HG02870 (cell line): Measurements from ENCODE around the gene P3R3URF.
"Not testable (repeated sequence)": the region's sequence is repeated elsewhere in the genome, so short reads cannot be mapped to it uniquely, and the experiment has no call there.

Experiments used
- ATAC-seq: cut with Tn5 transposase; IDR thresholded peaks from one replicate; pipeline ENCODE4 v1.9.1; 2021; ENCODE audit warnings: mild to moderate bottlenecking, moderate library complexity; ENCODE audit not compliant: unreplicated experiment

Gene P3R3URF

DNA sequence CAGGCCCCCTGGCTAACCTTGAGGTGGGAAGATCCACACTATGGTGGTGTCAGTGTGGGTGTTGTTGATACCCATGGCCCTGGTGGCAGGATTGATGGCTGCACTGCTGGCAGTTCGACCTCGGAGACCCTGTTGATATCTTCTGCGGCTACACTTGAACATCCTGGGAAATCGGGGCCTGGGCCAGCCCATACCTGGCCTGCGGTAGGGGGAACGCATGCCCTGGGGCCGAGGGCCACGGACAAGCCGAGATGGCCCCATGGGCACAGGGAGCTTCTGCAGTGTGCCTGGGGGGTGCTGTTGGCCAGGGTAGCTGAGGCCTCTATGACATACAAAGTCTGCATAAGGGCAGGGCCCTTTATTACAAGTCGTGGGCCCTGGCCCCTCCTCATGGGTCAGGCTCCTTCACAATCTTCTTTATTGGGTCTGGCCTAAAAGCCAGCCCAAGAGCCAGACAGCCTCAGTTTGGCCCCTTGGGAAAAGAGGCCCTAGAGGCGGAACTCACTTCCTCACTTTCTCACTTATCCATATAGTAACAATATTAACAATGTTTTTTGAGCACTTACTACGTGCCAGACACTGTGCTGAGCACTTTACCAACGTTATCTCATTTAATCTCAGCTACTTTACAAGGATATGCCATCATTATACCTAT lies at the start of gene P3R3URF:
P3R3URF (minus strand) TSS at position 278 of the 655 bp plus-strand sequence; CDS start at position 261, 17 bp downstream.
- no peak for ATAC-seq

DNA sequence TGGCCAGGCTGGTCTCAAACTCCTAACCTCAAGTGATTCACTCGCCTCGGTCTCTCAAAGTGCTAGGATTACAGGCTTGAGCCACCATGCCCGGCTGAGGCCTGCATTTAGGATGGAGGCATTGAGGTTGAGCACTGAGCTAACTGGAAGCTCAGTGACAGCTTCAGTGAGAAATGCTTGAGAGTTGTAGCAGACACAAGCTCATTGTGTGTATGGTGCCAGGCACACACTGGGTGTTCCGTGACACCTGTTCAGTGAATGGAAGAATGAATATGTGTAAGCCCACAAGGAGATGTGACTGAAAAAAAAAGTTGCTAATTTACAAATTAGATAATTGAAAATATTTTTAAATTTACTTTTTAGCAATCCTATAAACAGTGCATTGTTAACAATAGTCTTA lies 48.7 kb upstream of the P3R3URF start:
- no peak for ATAC-seq

DNA sequence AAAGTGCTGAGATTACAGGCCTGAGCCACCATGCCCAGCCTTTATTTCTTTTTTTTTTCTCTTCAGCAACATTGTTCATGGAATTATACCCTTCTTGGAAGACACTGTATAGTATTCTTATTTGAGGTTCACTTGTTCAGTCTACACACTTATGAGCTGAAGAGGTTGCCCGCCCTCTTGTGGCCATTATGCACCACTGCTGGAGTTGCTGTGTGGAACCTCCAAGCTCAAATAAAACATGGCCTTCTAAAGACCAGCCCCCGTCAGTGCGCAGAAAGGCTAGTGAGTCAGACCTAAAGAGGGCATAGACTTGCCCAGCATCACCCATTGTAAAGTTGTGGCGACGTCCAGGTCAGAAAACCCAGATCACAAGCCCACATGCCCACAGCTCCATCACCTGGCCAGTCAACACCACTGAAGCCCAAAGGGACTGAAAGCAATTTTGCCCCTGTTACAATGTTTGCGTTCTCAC lies 47.2 kb upstream of the P3R3URF start:
- no peak for ATAC-seq

DNA sequence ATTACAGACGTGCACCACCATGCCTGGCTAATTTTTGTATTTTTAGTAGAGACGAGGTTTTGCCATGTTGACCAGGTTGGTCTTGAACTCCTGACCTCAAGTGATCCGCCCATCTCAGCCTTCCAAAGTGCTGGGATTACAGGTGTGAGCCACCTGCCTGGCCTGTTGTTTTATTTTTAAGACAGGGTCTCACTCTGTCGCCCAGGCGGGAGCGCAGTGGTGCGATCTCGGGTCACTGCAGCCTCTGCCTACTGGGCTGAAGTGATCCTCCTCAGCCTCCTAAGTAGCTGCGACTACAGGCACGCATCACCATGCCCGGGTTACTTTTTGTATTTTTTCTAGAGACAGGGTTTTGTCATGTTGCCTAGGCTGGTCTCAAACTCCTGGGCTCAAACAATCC lies 46.8 kb upstream of the P3R3URF start:
- ATAC-seq, result not testable (repeated sequence)

- no peak for ATAC-seq
Observed at GRCh38 chr1:46221749-46222148, 45.5 kb upstream of the P3R3URF start.

DNA sequence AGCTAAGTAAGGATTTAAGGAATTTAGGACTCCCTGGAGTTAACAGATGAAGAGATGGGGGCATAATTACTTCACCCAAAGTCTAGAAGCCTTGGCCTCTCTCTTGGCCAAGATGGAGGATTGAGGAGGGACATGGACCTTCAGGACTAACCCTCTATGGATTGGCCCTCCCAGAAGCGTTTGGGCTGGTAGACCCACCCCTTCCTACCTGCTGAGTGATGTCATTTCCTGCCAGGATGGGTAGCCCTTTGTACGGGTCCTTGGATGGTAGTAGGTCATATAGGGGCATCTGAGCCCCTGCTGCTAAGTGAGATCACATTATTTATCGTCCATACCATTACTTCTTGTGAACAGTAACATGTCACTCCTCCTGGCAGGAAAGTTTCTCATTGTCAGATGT lies 44.5 kb upstream of the P3R3URF start:
- no peak for ATAC-seq

DNA sequence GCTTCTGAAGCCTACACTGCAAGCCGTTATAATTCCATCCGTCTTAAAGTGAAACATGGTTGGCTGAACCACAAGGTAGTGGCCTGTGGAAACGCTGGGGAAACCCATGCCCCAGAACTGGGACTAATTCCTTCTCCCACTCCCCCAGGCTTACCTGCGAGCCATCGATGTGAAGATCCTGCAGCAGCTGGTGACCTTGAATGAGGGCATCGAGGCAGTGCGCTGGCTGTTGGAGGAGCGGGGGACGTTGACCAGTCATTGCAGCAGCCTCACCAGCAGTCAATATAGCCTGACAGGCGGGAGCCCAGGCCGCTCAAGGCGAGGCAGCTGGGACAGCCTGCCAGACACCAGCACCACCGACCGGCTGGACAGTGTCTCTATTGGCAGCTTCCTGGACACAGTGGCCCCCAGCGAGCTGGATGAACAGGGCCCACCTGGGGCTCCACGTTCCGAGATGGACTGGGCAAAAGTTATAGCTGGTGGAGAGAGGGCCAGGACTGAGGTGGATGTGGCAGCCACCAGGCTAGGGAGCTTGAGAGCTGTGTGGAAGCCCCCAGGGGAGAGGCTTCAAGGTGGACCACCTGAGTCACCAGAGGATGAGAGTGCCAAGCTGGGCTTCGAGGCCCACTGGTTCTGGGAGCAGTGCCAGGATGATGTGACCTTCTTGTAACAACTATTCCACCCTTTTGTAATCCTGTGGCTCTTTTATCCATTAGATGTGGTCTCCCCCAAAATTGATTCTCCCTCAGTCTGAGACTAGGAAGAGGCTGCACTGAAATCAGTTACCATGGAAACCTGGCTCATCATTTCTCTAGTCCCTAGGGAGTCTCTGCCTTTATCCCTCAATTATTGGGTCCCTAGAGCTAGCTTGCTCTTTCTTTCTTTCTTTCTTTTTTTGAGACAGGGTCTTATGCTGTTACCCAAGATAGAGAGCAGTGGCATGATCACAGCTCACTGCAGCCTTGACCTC lies 43.5 kb upstream of the P3R3URF start:
- no peak for ATAC-seq

DNA sequence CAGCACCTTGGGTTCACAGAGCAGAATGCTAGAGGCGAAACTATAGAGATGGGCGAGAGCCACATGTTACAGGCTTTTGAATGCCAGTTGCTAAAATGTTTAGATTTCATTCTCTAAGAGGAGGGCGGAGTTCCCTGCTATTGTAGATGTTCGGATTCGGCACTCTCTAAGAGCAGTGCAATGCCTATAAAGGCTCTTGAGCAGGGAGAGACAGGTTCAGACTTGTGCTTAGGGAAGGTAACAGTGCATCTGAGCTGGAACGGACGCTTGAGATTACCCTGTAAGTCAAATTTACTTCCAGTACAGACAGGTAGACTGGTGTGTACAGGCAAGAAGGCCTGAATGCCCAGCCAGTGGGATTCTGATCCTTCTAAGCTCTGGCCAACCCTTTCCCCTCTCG lies 42.2 kb upstream of the P3R3URF start:
- ATAC-seq, result no peak

DNA sequence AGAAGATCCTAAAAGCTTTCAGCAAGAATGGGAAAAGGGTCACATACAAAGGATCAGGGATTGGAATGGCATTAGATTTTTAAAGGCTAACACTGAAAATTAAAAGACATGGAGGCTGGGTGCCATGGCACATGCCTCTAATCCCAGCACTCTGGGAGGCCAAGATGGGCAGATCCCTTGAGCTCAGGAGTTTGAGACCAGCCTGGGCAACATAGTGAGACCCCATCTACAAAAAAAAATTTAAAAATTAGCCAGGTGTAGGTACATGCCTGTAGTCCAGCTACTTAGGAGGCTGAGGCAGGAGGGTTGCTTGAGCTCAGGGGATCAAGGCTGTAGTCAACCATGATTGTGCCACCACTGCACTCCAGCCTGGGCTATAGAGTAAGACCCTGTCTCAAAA lies 39.2 kb upstream of the P3R3URF start:
- ATAC-seq, result no peak

DNA sequence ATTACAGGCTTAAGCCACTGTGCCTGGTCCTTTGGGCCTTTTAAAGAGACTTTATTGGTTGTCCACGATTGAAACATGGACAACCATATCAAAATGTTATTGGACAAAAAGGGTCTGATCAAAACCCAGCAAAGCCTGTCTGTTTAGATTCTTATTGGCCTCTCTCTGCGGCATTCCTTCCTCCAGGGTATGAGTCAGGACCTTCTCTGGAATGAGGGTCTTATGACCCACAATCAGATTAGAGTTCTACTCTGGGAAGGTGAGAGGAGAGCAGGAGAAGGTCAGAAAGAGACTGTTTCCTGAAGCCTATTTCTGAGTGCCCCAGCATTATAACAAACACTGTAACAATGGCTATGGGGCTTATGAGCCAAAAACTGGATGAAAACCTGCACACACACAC lies 34.8 kb upstream of the P3R3URF start:
- no peak for ATAC-seq

DNA sequence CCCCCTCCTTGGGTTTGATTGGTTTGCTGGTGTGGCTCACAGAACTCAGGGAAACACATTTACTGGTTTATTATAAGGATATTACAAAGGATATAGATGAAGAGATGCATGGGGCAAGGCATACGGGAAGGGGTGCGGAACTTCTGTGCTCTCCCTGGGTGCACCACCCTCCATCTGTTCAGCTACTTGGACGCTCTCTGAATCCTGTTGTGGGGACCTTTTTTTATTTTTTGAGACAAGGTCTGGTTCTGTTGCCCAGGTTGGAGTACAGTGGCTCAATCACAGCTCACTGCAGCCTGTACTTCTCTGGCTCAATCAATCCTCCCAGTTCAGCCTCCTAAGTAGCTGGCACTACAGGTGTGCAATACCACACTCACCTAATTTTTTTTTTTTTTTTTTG lies 34.3 kb upstream of the P3R3URF start:
- ATAC-seq, result no peak

- ATAC-seq, result no peak
Observed at GRCh38 chr1:46206399-46206798, 30.1 kb upstream of the P3R3URF start.

GRCh38 chr1:46205791-46206190 lies 29.5 kb upstream of the P3R3URF start:
- ATAC-seq, result no peak

DNA sequence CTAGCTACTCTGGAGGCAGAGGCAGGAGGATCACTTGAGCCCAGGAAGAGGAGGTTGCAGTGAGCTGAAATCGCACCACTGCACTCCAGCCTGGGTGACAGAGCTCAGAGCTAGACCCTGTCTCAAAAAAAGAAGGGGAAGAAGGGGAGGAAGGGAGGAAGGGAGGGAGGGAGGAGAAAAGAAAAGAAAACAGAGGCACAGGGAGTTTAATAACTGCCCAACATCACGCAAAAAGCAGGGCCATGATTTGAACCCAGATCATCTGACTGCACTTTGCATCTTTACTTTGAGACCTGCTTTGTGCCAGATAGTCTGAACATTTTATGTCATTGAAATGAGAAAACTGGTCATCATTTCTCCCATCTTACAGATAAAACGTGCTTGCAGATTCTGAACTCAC lies 28.9 kb upstream of the P3R3URF start:
- no peak for ATAC-seq

- no peak for ATAC-seq
Observed at GRCh38 chr1:46204406-46204742, 28.1 kb upstream of the P3R3URF start.

- ATAC-seq, result no peak
Observed at GRCh38 chr1:46203738-46204405, 27.6 kb upstream of the P3R3URF start.

DNA sequence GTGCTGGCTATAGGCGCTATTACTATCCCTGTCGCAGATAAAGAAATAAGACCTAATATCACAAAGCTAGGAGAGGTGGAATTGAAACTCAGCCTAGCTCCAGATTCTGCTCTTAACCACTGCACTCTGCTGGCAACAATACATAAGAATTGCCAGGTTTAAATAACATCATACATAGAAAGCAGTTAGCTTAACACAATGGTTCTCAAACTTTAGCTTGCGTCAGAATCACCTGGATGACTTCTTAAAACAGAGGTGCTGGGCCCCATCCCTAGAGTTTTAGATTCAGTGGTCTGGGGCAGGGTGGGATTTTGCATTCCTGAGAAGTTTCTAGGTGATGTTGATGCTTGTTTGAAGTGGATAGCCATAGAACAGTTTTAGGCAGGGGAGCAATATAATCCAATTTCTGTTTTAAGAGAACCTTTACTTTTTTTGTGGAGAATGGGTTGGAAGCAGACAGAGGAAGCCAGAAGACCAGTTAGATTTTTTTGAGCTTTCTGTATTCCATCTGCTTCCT lies 23.0 kb upstream of the P3R3URF start:
- ATAC-seq, result no peak

- ATAC-seq, result peak; percentile 83
Observed at GRCh38 chr1:46197964-46198811, 21.9 kb upstream of the P3R3URF start, which contains the start of gene POMGNT1. TSS of gene POMGNT1 (minus strand) at chr1:46198434. CDS start at chr1:46197821, 613 bp downstream.

- ATAC-seq, result no peak
Observed at GRCh38 chr1:46197560-46197963, 21.3 kb upstream of the P3R3URF start.

- ATAC-seq, result no peak
Observed at GRCh38 chr1:46196609-46197008, 20.3 kb upstream of the P3R3URF start.
